Right lobe of liver (tissue), 4 donors: ENCODE results near the gene PHKB.

ENCODE experiments used
- CTCF ChIP-seq, 4 donors: fragments of 200-600 bp in 3 of 4; fragments of 450-650 bp in 1 of 4; IDR thresholded peaks; one replicate each; pipeline versions ENCODE4 v1.5.1 to v1.8.0; 2016 to 2022; ENCODE audit warnings: antibody characterized with exemption in 4 of 4, mild to moderate bottlenecking in 2 of 4
- POLR2A ChIP-seq: fragments of 450-650 bp; IDR thresholded peaks from one replicate; pipeline ENCODE4 v1.6.1; 2017; ENCODE audit warnings: antibody characterized with exemption, mild to moderate bottlenecking
- donor health status: DM: no; HTN: no; CAD: no.
- donor health status: DM: no; HTN: no; CAD: no.
- donor health status: DM: no; HTN: yes; CAD: no.

DNA sequence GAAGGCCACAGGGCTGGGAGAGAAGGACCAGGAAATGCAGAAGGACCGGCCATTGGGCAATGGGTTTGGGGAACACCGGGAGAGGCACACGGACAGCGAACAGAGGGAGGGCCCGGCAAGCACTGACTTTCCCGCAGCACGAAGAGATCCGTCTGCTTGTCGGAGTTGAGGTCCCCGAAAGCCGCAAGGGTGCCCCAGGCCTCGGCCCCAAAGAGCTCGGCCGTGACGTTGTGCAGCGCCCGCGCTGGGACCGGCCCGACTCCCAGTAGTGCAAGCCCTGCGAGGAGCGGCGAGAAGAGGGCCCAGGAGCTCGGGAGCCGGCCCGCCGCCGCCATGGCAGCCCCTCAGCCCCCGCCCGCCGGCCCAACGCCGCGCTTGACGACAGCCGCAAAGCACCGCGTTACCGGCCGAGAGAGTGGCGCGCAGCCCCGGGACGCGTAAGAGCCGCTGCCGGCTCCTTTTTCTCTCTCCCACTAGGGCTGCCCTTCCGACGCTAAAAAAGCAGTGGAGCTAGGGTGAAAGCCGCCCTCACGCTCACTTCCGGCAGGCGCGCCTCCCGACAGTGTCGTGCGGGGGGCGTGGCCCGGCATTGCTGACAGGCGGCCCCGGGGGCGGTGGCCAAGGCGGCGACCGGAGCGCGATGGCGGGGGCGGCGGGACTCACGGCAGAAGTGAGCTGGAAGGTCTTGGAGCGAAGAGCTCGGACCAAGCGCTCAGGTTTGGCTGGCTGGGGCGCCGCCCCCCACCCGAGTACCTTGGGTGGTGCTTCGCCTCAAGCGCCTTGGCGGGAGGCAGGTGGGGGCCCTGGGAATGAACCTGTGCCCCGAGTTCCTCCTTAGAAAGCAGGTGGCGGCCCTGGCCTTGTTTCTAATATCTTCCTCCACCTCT is at the start of gene PHKB, which contains the start of gene ITFG1:
- TF ChIP-seq CTCF (IDR thresholded peaks at IDR 0.05) (no peak), POLR2A (peak; percentile 72)
